ENCODE results near the gene COG5. TPM values are rescaled to one million over a fixed set of nuclear protein-coding genes. Genes with fewer than 3 reads are reported as not detected.

Gene COG5
- total RNA-seq, 1 donor from 2014 or later = 75.4 TPM

GRCh38 chr7:107332488-107333269, 231.0 kb downstream of the COG5 start:
- DNase-seq (ENCODE audit: low spot score) = no peak

GRCh38 chr7:107330478-107330877, 233.2 kb downstream of the COG5 start:
- DNase-seq (ENCODE audit: low spot score) = no peak

GRCh38 chr7:107327986-107328569, 235.6 kb downstream of the COG5 start:
- no peak for DNase-seq (ENCODE audit: low spot score)

GRCh38 chr7:107326061-107326460, 237.7 kb downstream of the COG5 start:
- no peak for DNase-seq (ENCODE audit: low spot score)

- DNase-seq (ENCODE audit: low spot score) = no peak
Observed at GRCh38 chr7:107322015-107322414, 241.7 kb downstream of the COG5 start.

- no peak for DNase-seq (ENCODE audit: low spot score)
Observed at GRCh38 chr7:107321611-107322010, 242.1 kb downstream of the COG5 start.

- no peak for DNase-seq (ENCODE audit: low spot score)
Observed at GRCh38 chr7:107319724-107320228, 243.9 kb downstream of the COG5 start.

- DNase-seq (ENCODE audit: low spot score) = no peak
Observed at GRCh38 chr7:107318523-107319160, 245.1 kb downstream of the COG5 start.

- DNase-seq (ENCODE audit: low spot score) = no peak
Observed at GRCh38 chr7:107315716-107316220, 248.0 kb downstream of the COG5 start.

- no peak for DNase-seq (ENCODE audit: low spot score)
Observed at GRCh38 chr7:107313355-107313754, 250.4 kb downstream of the COG5 start.

GRCh38 chr7:107312418-107312817, 251.3 kb downstream of the COG5 start:
- DNase-seq (ENCODE audit: low spot score) = no peak

- no peak for DNase-seq (ENCODE audit: low spot score)
Observed at GRCh38 chr7:107309296-107309695, 254.4 kb downstream of the COG5 start.

- no peak for DNase-seq (ENCODE audit: low spot score)
Observed at GRCh38 chr7:107304636-107305035, 259.1 kb downstream of the COG5 start.

GRCh38 chr7:107304063-107304462, 259.7 kb downstream of the COG5 start:
- DNase-seq (ENCODE audit: low spot score) = no peak

- peak; percentile 62 for DNase-seq (ENCODE audit: low spot score)
Observed at GRCh38 chr7:107302250-107302847, 261.4 kb downstream of the COG5 start.

- no peak for DNase-seq (ENCODE audit: low spot score)
Observed at GRCh38 chr7:107294182-107294581, 269.5 kb downstream of the COG5 start.

GRCh38 chr7:107292591-107292990, 271.1 kb downstream of the COG5 start:
- peak; percentile 91 for DNase-seq (ENCODE audit: low spot score)

- DNase-seq (ENCODE audit: low spot score) = no peak
Observed at GRCh38 chr7:107291434-107291833, 272.3 kb downstream of the COG5 start.

- DNase-seq (ENCODE audit: low spot score) = no peak
Observed at GRCh38 chr7:107286751-107287621, 276.7 kb downstream of the COG5 start.

GRCh38 chr7:107284911-107285479, 278.7 kb downstream of the COG5 start:
- no peak for DNase-seq (ENCODE audit: low spot score)

GRCh38 chr7:107277331-107277730, 286.4 kb downstream of the COG5 start:
- DNase-seq (ENCODE audit: low spot score) = no peak

Data from umbilical cord (tissue), 2 donors.